Forelimb muscle (tissue), 1 donor: Measurements from ENCODE around the gene ANKIB1. TPM values are rescaled to one million over a fixed set of nuclear protein-coding genes. Genes with fewer than 3 reads are reported as not detected.
"Not testable (repeated sequence)": the region's sequence is repeated elsewhere in the genome, so short reads cannot be mapped to it uniquely, and the experiment has no call there.

Experiments
- DNase-seq: peaks from one replicate; pipeline ENCODE4 v3.0.0-alpha.2; 2013; ENCODE audit warnings: low read depth
- polyA plus RNA-seq: library from polyadenylated mRNA; unstranded; fragments of 120-200 nt; gene quantifications from one replicate; pipeline ENCODE4 v1.2.1, GENCODE V29; 2013; ENCODE audit not compliant: insufficient read length

ANKIB1 gene, protein sequence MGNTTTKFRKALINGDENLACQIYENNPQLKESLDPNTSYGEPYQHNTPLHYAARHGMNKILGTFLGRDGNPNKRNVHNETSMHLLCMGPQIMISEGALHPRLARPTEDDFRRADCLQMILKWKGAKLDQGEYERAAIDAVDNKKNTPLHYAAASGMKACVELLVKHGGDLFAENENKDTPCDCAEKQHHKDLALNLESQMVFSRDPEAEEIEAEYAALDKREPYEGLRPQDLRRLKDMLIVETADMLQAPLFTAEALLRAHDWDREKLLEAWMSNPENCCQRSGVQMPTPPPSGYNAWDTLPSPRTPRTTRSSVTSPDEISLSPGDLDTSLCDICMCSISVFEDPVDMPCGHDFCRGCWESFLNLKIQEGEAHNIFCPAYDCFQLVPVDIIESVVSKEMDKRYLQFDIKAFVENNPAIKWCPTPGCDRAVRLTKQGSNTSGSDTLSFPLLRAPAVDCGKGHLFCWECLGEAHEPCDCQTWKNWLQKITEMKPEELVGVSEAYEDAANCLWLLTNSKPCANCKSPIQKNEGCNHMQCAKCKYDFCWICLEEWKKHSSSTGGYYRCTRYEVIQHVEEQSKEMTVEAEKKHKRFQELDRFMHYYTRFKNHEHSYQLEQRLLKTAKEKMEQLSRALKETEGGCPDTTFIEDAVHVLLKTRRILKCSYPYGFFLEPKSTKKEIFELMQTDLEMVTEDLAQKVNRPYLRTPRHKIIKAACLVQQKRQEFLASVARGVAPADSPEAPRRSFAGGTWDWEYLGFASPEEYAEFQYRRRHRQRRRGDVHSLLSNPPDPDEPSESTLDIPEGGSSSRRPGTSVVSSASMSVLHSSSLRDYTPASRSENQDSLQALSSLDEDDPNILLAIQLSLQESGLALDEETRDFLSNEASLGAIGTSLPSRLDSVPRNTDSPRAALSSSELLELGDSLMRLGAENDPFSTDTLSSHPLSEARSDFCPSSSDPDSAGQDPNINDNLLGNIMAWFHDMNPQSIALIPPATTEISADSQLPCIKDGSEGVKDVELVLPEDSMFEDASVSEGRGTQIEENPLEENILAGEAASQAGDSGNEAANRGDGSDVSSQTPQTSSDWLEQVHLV
- polyA plus RNA-seq, result 24.7 TPM

DNA sequence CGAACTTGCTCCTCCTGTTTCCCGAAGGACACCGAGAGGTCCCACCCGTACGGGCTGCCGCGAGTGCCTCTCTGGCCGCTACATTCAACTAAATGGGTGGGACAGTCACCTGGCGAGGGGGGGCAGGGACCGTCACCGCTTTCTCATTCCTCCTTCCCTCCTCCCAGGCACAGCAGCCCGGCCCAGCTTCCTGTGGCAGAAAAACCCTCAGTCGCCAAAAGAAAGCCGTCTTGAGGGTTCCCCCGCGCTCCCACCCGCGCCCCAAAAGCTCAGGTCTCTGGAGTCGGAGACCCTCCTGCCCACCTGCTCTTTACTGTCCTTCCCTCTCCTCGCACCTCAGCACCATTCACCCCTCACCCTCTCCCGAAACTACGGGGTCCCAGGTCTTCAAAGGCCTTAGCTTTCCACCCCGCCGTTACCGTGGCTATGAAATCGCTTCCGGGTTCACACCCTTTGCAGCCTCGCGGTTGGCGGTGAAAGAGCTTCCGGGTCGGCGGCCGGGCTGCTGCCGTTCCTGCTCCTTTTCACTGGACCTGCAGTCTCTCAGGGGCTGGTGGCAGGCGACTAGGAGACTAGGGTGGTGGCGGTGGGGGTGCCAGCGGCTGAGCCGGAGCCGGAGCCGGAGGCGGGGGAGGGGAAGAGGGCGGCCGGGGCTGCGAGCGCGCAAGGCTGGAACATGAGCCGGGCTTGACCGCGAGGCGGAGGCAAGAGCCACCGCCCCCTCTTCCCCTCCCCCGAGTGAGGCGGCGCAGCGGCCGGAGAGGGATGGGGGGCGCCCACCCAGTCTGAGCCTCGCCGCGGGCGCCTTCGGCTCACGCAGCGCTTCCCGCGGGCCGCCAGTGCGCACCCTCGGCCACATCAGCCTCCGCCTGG lies at the start of gene ANKIB1, which contains the start of gene KRIT1:
Gene ANKIB1, plus strand, starts transcription at position 488 of the 873 bp plus-strand sequence. CDS start 49,005 bp downstream, outside the sequence.
Gene KRIT1, minus strand, starts transcription at position 428 of the 873 bp plus-strand sequence. CDS start 3,779 bp downstream, outside the sequence.
- DNase-seq, result peak; percentile 59

DNA sequence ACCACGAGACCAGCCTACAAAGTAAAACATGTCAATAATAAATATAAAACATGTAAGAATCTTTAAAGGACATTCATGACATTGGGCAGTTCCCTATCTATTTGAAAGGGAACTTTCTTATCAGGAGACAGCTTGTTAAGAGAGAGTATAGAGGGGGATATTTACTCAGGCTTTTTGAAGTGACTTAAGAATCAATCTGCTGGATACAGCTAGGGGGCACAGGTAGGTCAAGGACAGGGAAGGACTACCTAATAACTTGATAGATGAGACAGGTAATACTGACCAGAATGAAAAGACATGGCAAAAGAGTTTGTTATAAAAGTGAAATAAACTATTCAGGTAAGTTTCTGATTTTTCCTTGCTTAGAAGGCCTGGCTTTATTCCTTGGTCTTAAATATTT lies 45.0 kb upstream of the ANKIB1 start:
- DNase-seq, result no peak

DNA sequence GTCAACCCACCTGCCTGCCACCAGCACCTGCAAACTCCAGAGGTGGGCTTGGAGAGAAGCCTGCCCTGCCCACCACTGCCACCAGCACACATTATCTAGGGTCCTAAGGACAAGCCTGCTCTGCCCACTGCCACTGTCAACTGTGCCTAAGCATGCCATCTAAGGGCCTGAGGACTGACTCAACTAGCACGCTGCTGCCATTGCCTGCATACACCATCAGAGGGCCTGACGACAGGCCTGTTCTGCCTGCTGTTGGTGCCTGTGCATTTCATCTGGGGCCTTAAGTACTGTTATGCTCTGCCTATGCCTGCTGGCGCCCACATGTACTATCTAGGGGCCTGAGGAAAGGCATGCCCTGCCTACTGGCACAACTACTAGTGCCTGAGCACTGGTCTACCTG lies 39.8 kb upstream of the ANKIB1 start:
- no peak for DNase-seq

DNA sequence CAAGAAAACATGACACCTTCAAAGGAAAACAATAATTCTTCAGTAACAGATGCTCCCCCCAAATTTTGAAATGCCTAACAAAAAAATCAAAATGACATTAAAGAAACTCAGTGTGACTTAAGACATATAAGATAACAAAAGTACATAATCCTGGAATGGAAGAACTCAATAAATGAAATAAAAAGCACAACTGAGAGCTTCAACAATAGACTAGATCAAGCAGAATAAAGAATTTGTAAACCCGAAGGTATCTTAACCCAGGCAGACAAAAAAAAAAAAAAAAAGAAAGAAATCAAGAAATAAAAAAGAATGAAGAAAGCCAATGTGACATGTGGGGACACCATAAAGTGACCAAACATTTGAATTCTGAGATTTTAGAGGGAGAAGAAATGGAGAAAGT lies 39.1 kb upstream of the ANKIB1 start:
- no peak for DNase-seq

DNA sequence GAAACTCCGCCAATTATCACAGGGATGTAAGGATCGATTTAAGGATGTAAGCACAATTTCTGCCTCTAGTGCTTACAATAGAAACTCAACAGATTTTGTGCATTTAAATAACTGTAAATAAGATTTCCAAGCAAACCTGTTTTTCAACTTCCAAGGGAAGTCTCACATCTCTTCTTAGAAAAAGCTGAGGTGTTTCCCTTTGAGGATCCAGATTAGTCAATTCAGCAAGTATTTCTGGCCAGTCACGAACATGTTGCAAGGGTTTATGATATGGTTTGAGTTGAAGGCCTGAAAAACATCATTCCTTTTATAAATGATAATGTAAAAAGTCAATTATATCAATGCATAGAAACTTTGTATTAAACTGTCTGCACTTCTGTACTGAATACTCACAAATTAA lies 24.0 kb upstream of the ANKIB1 start:
- DNase-seq, result no peak

DNA sequence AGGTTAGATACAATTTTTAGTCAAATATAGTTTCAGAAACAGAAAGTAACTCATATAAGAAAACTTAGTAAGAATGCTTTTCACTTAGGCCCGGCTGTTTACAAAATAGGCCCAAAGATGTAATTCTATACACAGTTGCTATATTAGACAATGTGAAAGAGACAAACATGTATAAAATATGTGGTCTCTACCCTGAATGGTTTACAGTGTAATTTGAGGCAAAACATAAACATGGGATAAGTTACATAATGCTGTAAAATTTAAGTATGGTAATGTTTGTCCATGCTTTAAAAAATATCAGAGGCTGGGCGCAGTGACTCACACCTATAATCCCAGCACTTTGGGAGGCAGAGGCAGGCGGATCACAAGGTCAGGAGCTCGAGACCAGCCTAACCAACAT lies 18.8 kb upstream of the ANKIB1 start:
- no peak for DNase-seq

DNA sequence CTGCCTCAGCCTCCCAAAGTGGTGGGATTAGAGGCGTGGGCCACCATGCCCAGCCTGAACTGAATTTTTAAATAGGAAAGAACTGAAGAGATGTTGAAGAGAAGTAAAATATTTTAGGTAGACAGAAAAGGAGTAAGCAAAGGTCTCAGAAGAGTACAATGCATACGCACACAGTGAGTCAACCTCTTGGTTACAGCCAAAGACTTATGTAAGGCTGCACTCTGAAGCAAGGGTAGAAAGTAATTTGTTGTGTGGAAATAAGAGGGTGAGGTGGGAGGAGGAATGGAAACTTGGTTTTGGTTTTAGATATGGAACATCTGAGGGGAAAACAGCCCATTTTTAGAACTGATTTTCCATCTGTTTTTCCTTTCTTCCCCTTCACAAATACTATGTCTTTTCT lies 17.7 kb upstream of the ANKIB1 start:
- no peak for DNase-seq

DNA sequence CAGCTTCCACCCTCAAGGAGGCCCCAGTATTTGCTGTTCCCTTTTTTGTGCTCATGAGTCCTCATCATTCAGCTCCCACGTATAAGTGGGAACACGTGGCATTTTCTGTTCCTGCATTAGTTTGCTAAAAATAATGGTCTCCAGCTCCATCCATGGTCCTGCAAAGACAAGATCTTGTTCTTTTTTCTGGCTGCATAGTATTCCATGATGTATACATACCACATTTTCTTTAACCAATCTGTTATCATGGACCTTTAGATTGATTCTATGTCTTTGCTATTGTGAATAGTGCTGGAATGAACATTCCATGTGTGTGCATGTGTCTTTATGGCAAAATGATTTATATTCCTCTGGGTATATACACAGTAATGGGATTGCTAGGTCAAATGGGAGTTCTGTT lies 17.0 kb upstream of the ANKIB1 start:
- DNase-seq, result no peak

DNA sequence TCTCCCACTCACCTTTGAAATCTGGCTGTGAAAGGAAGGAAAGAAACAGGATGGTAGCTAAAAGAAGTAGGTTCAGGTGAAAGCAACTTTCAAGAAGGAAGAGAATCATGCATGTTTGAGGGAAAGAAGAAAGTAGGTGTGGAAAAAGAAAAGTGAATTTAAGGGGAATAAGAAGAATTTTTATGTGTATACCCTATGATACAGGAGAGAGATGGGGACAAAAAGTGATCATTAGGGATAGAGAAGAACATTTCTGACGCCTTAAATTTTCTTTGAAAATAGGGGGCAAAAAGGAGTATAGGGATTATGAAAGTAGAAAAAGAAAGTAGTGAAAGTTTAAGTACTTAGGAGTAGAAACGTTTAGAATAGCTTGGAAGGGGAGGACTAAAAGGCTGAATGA lies 15.2 kb upstream of the ANKIB1 start:
- DNase-seq, result no peak

DNA sequence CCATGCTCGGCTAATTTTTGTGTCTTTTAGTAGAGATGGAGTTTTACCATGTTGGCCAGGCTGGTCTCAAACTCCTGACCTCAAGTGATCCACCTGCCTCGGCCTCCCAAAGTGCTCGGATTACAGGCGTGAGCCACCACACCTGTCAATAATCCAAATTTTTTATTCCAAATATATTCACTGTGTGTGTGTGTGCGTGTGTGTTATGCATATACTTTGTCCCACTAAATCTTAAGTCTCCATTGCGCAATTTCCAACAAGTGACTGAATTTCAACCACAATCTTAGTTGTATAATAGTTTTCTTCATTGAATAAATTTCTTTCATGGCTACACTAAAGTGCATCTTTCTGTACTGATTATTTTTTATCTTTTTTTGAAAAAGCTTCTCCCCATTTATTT lies 2.8 kb upstream of the ANKIB1 start:
- no peak for DNase-seq

DNA sequence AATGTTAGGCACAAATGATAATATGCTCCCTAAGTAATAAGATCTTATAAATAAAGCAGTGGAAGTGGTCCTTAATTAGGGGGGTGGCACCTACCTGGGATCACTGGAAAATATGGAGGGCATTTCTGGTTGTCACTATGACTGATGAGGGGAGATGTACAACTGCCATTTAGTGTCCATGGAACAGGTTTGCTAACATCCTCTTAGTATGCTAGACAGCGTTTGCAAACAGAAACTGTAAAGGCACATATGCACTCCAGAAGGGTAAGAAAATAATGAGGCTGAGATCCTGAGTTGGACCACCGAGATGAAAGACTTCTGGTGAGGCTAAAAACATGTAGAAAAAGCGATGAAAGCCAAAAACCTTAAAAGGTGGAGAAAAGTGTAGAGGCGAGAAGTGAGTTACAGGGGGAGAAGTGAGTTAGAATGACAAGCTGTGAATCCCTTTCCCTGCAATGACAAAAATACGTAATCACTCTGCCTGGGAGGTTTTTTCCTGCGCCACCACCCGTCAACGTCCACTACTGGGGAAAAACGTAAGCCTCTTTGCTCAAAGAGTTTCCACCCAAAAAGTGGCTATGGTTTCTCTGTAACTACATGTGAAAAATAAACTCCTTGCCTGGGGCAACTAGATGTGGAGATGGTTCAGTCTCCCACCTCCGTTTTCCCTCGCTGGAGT lies 827 bp upstream of the ANKIB1 start:
- DNase-seq, result peak; percentile 6

DNA sequence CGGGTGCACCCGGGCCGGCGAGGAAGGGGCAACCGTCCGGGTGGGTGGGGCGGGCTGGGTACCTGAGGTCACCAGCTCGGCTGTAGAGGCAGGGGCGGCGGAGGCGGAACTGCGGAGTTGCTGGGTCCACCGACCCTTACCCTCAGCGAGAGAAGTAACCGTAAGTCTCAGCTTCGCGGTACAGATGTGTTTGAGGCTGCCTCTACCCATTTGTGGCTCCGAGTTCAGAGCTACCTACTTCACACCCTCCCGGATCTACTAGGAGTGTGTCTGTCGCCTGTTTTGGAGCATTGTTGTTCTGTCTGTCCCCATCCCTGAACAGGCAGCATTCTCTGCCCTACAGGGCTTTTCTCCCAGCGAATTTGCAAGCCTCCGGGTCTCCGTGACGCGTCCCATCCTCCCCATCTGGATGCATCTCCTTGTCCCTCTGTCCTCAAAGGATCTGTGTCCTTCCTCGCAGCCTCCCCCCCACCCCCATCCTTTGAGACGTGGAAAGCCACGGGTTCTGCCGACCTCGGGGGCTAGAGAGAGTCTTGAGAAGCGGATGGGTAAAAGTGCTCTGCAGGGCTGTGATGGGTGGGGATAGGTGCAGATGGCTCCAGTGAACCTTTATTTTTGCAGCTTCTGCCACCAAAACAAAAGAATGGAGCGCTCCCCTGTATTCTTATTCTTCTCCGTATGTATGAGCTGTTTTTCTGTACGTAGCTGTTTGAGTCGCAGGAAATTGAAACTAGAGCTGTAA lies 757 bp downstream of the ANKIB1 start:
- DNase-seq, result peak; percentile 4

DNA sequence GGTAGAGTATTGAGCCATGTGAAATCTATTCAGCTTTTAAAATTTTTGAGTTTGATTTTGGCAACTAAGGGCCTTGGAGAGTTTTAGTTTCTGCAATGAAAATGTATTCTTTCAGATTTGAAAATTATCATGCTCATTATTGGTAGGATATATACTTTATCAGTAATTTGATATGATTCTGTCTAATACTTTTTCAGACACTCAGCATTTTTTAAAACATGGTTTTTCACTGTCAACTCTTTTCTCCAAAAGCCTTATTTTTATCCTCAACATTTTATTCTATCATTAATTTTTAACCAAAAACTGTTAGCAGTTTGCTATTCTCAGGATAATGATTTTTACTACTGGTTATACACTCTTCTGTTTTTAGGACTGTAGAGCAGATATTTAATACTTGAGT lies 4.8 kb downstream of the ANKIB1 start:
- no peak for DNase-seq

DNA sequence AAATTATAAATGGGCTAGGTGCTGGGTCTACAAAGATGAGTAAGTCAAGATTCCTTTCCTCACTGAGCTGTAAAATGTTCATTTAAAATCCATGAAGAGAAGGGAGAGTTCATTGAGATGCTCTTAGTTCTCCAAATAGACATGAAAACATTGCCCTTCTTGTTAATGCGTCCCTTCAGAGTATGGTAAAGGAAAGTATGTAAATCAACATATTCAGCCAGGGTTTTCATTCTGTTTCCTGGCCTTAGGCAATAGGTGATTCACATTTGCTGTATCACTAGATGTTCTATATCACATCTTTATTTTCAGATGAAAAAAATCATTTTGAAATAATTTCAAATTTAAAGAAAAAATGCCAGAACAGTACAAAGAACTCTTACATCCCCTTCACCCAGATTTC lies 5.4 kb downstream of the ANKIB1 start:
- DNase-seq, result no peak

DNA sequence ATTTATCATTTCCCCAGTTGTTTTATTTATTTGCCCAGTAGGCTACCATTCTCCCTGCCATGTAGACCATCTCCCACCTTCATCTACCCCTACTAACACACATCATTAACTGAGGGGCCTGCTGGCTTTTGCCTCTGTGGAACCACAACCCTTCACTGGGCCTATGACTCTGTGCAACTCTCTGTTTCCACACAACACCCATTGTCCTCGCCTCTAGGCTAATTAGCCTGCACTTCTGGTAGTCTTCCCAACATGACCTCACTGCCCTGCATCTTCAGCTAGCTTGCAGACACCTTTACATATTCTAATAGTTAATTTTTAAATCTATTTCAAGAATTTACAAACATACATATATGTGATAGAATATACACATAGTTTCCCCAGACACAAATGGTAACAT lies 7.5 kb downstream of the ANKIB1 start:
- no peak for DNase-seq

DNA sequence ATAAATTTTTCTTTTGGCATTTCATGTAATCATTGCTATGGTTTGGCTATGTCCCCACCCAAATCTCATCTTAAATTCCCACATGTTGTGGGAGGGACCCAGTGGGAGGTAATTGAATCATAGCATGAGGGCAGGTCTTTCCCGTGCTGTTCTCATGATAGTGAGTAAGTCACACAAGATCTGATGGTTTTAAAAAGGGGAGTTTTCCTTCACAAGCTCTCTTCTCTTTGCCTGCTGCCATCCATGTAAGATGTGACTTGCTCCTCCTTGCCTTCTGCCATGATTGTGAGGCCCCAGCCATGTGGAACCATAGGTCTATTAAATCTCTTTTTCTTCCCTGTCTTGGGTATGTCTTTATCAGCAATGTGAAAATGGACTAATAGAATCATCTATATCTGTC lies 9.0 kb downstream of the ANKIB1 start:
- not testable (repeated sequence) for DNase-seq

DNA sequence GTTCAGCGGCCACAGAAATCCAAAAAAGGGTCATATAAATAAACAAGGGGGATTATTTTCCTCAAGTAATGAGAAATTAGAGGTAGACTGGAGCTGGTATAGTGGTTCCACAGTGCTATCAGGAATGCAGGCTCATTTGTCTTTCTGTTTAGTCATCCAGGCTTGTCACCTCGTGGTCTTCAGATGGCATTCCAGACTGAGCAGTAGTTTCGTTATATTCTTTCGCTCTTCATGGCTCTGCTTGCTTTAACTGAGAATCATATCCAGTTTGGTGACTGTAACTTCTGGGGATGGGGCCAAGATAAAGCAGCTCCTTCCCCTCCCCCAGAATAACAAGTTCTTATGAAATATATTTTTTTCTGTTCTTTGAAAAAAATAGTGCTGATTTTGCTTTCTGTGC lies 9.5 kb downstream of the ANKIB1 start:
- DNase-seq, result no peak

DNA sequence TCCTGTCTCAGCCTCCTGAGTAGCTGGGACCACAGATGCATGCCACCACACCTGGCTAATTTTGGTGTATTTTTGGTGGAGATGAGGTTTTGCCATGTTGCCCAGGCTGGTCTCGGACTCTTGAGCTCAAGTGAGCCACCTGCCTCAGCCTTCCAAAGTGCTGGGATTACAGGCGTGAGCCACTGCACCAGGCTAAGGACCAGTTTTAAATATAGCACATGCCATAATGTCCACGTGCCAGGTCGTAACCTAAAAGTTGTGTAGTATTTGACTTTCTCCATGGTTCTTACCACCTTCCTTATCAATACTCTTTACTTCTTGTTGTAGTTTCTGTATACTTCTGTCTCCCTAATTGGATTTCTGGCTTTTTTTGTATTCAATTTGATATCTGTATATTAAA lies 13.3 kb downstream of the ANKIB1 start:
- DNase-seq, result no peak

DNA sequence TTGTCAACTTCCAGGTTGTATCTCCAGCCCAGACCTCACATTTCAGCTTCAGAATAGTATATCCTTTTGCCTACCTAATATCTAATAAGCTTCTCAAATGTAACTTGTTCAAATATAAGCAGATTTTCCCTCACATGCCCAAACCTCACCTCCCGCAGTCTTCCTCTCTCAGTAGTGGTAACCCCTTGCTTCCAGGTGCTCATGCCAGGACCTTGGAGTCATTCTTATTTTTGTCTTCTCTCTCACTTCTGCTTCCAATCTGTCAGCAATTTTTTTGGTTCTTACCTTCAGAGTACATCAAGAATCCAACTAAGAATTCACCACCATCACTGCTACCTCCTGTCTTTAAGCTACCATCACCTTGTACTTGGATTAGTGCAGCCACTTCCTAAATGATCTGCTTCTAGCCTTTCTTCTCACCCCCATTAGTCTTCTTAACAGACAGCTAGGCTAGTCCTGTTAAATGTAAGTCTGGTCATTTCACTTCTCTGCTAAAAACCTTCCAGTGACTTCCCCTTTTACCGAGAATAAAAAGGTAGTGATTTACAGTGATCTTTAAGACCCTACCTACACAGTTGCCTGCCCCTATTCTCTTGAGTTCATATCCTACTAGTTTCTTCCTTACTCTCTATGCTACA lies 14.0 kb downstream of the ANKIB1 start:
- no peak for DNase-seq
